ENCODE results near the gene SSTR3.

SSTR3 gene

GRCh38 chr22:37162221-37163095 lies 49.8 kb downstream of the SSTR3 start:
- TF ChIP-seq CTCF (conservative IDR thresholded peaks at IDR 0.05) (no peak), ZFX (IDR thresholded peaks at IDR 0.05) (no peak)
- no peak overlapping the region for H3K27ac ChIP-seq

DNA sequence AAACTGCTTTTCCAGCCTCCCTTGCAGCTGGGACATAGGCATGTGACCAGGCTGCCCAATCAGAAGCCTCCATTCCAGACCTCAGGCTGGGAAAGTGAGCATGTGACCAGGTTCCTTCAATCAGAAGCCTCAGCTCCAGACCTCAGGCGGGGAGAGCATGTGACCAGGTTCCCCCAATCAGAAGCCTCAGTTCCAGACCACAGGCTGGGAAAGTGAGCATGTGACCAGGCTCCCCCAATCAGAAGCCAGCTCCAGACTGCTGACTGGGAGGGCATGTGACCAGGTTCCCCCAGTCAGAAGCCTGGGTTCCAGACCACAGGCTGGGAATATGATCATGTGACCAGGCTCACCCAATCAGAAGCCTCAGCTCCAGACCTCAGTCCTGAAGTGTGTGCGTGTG lies 50.8 kb downstream of the SSTR3 start:
- TF ChIP-seq CTCF (conservative IDR thresholded peaks at IDR 0.05) (no peak), ZFX (IDR thresholded peaks at IDR 0.05) (no peak)
- H3K27ac ChIP-seq, result no peak overlapping the region

DNA sequence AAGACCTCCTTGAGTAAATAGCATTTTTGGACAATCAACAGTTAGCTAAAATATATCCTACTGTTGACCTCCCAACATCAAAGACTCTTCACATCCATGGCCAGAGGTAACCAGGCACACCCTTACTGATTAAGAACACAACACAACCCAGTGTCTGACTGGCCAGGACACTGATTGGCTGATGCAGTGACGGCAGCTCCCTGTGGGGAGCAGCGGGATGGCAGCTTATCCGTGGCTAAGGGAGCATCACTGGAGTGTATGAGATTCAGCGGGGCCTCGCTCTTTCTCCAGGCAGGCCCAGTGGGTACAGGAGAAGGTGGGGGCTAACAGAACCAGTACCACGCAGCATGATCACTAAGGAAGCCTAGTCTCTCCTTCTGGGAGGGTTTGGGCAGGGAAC lies 52.2 kb downstream of the SSTR3 start:
- TF ChIP-seq CTCF (conservative IDR thresholded peaks at IDR 0.05) (no peak), ZFX (IDR thresholded peaks at IDR 0.05) (no peak)

GRCh38 chr22:37158963-37159290 lies 53.4 kb downstream of the SSTR3 start:
- no peak overlapping the region for H3K27ac ChIP-seq
- no peak for TF ChIP-seq ZFX (IDR thresholded peaks at IDR 0.05)
- no peak for TF ChIP-seq CTCF (conservative IDR thresholded peaks at IDR 0.05)

More for the DNA sequence above, 52.2 kb downstream of the SSTR3 start:
- H3K27ac ChIP-seq, result no peak overlapping the region

- no peak for TF ChIP-seq ZFX (IDR thresholded peaks at IDR 0.05)
- TF ChIP-seq CTCF (conservative IDR thresholded peaks at IDR 0.05), result no peak
- no peak overlapping the region for H3K27ac ChIP-seq
Observed at GRCh38 chr22:37157516-37158285, 54.6 kb downstream of the SSTR3 start.

- no peak for TF ChIP-seq CTCF (conservative IDR thresholded peaks at IDR 0.05)
- TF ChIP-seq ZFX (IDR thresholded peaks at IDR 0.05), result no peak
- no peak overlapping the region for H3K27ac ChIP-seq
Observed at GRCh38 chr22:37156686-37157435, 55.4 kb downstream of the SSTR3 start.
